H9 (cell line): ENCODE data around the gene ITPR1. TPM values are rescaled to one million over a fixed set of nuclear protein-coding genes. Genes with fewer than 3 reads are reported as not detected.

Experiments
- DNase-seq: peaks from one replicate; pipeline ENCODE4 v3.0.0-alpha.2; 2017
- H2AFZ ChIP-seq: one replicate; pipeline ENCODE4 v1.6.1; 2013; ENCODE audit warnings: mild to moderate bottlenecking, low read length, control low read depth, moderate library complexity
- H2AK5ac ChIP-seq: 2 replicates; pipeline ENCODE4 v1.6.1; 2013; ENCODE audit warnings: low read length, control low read depth, mixed read lengths; ENCODE audit not compliant: insufficient read length
- H2BK120ac ChIP-seq: one replicate; pipeline ENCODE4 v1.6.1; 2013; ENCODE audit warnings: low read depth, mild to moderate bottlenecking, low read length, control low read depth, inconsistent platforms; ENCODE audit not compliant: poor library complexity, severe bottlenecking
- H2BK12ac ChIP-seq: 2 replicates; pipeline ENCODE4 v1.6.1; 2013; ENCODE audit warnings: low read length, control low read depth, mixed read lengths, low read depth; ENCODE audit not compliant: insufficient read length
- H2BK15ac ChIP-seq: 2 replicates; pipeline ENCODE4 v1.6.1; 2013; ENCODE audit warnings: low read depth, low read length, control low read depth
- H2BK20ac ChIP-seq: one replicate; pipeline ENCODE4 v1.6.1; 2013; ENCODE audit warnings: low read depth, mild to moderate bottlenecking, low read length, control low read depth, inconsistent platforms; ENCODE audit not compliant: poor library complexity, severe bottlenecking
- H2BK5ac ChIP-seq: 2 replicates; pipeline ENCODE4 v1.6.1; 2013; ENCODE audit warnings: low read length, control low read depth, mixed read lengths; ENCODE audit not compliant: insufficient read length
- H3K14ac ChIP-seq: 2 replicates; pipeline ENCODE4 v1.6.1; 2013; ENCODE audit warnings: low read length, control low read depth; ENCODE audit not compliant: insufficient read depth
- H3K18ac ChIP-seq: 2 replicates; pipeline ENCODE4 v1.6.1; 2013; ENCODE audit warnings: low read depth, mild to moderate bottlenecking, mixed read lengths, low read length, control low read depth; ENCODE audit not compliant: insufficient read length
- H3K23ac ChIP-seq: 2 replicates; pipeline ENCODE4 v1.6.1; 2013; ENCODE audit warnings: low read length, control low read depth, mixed read lengths, low read depth; ENCODE audit not compliant: insufficient read length
- H3K23me2 ChIP-seq: 2 replicates; pipeline ENCODE4 v1.6.1; 2013; ENCODE audit warnings: low read depth, mild to moderate bottlenecking, mixed read lengths, low read length, control low read depth; ENCODE audit not compliant: insufficient read length, poor library complexity, severe bottlenecking
- H3K27ac ChIP-seq: 2 replicates; pipeline ENCODE4 v1.5.1; 2013; ENCODE audit warnings: low read length, control low read depth, mixed read lengths, low read depth; ENCODE audit not compliant: insufficient read length
- H3K27me3 ChIP-seq: 2 replicates; pipeline ENCODE4 v1.6.1; 2013; ENCODE audit warnings: low read length, control low read depth, inconsistent platforms; ENCODE audit not compliant: insufficient read depth
- H3K4ac ChIP-seq: 2 replicates; pipeline ENCODE4 v1.6.1; 2013; ENCODE audit warnings: low read depth, mild to moderate bottlenecking, control low read depth, inconsistent platforms, low read length, moderate library complexity
- H3K4me1 ChIP-seq: 2 replicates; pipeline ENCODE4 v1.6.1; 2013; ENCODE audit warnings: low read length, control low read depth, inconsistent platforms; ENCODE audit not compliant: insufficient read depth
- H3K4me2 ChIP-seq: 2 replicates; pipeline ENCODE4 v1.6.1; 2013; ENCODE audit warnings: low read length, control low read depth, mixed read lengths; ENCODE audit not compliant: insufficient read length, insufficient read depth
- H3K56ac ChIP-seq: 2 replicates; pipeline ENCODE4 v1.6.1; 2013; ENCODE audit warnings: low read depth, mild to moderate bottlenecking, mixed read lengths, low read length, control low read depth; ENCODE audit not compliant: insufficient read length
- H3K79me1 ChIP-seq: 2 replicates; pipeline ENCODE4 v1.6.1; 2013; ENCODE audit warnings: low read depth, mild to moderate bottlenecking, moderate library complexity, low read length, control low read depth, inconsistent platforms; ENCODE audit not compliant: insufficient read depth, poor library complexity, severe bottlenecking
- H3K79me2 ChIP-seq: 2 replicates; pipeline ENCODE4 v1.6.1; 2013; ENCODE audit warnings: low read length, control low read depth, inconsistent platforms; ENCODE audit not compliant: insufficient read depth
- H3K9ac ChIP-seq: 2 replicates; pipeline ENCODE4 v1.6.1; 2013; ENCODE audit warnings: low read length, control low read depth, mixed read lengths; ENCODE audit not compliant: insufficient read length; ENCODE audit errors: extremely low read depth
- H3K9me3 ChIP-seq: one replicate; pipeline ENCODE4 v1.6.1; 2013; ENCODE audit warnings: low read depth, low read length, inconsistent platforms; ENCODE audit not compliant: control insufficient read depth
- H3T11ph ChIP-seq: one replicate; pipeline ENCODE4 v1.6.1; 2013; ENCODE audit warnings: mild to moderate bottlenecking, low read length, control low read depth, inconsistent platforms
- H4K20me1 ChIP-seq: one replicate; pipeline ENCODE4 v1.6.1; 2013; ENCODE audit not compliant: control insufficient read depth, insufficient read length, insufficient read depth
- H4K5ac ChIP-seq: 2 replicates; pipeline ENCODE4 v1.6.1; 2013; ENCODE audit warnings: low read depth, mild to moderate bottlenecking, mixed read lengths, low read length, control low read depth; ENCODE audit not compliant: insufficient read length
- H4K8ac ChIP-seq: replicated peaks from 2 replicates; pipeline ENCODE4 v1.6.1; 2013; ENCODE audit warnings: low read length, control low read depth, mixed read lengths, low read depth; ENCODE audit not compliant: insufficient read length
- H4K91ac ChIP-seq: 2 replicates; pipeline ENCODE4 v1.6.1; 2013; ENCODE audit warnings: low read depth, mild to moderate bottlenecking, moderate library complexity, mixed read lengths, low read length, control low read depth; ENCODE audit not compliant: insufficient read length
- H3K27ac Mint-ChIP-seq, 3 experiments: 2 replicates in 2 of 3; 3 replicates in 1 of 3; pipeline ENCODE4 v1.8.0; 2020 to 2021; ENCODE audit warnings: mixed read lengths in 3 of 3, mild to moderate bottlenecking in 1 of 3, moderate library complexity in 1 of 3
- H3K27me3 Mint-ChIP-seq: 2 replicates; pipeline ENCODE4 v1.8.0; 2021; ENCODE audit warnings: low read depth, mild to moderate bottlenecking, moderate library complexity, mixed read lengths
- H3K36me3 Mint-ChIP-seq, 3 experiments: 2 replicates in 2 of 3; 3 replicates in 1 of 3; pipeline ENCODE4 v1.8.0; 2020 to 2021; ENCODE audit warnings: low read depth in 3 of 3, mixed read lengths in 3 of 3; ENCODE audit not compliant: insufficient read depth in 1 of 3
- H3K4me1 Mint-ChIP-seq, 2 experiments: 2 replicates each; pipeline ENCODE4 v1.8.0; 2020; ENCODE audit warnings: mixed read lengths in 2 of 2
- H3K4me3 Mint-ChIP-seq, 2 experiments: 2 replicates in 1 of 2; 3 replicates in 1 of 2; pipeline ENCODE4 v1.8.0; 2020 to 2021; ENCODE audit warnings: mild to moderate bottlenecking in 2 of 2, mixed read lengths in 2 of 2, moderate library complexity in 1 of 2
- H3K9me3 Mint-ChIP-seq, 2 experiments: 2 replicates in 1 of 2; 3 replicates in 1 of 2; pipeline ENCODE4 v1.8.0; 2020; ENCODE audit warnings: mild to moderate bottlenecking in 2 of 2, mixed read lengths in 2 of 2, moderate library complexity in 1 of 2
- CTCF ChIP-seq: fragments of 200-600 bp; sonication (generic); conservative IDR thresholded peaks from 3 replicates; pipeline ENCODE4 v1.8.0; 2021; ENCODE audit warnings: antibody characterized with exemption, mild to moderate bottlenecking
- WGBS: extraction: QIAGEN DNeasy Blood & Tissue Kit; methylation state at CpG from one replicate; pipeline ENCODE4 v1.1.7; 2013; ENCODE audit warnings: missing lambda C conversion rate, low lambda C conversion rate, mixed read lengths; ENCODE audit not compliant: insufficient read length; ENCODE audit errors: extremely low coverage; 5-methylcytosine and 5-hydroxymethylcytosine counted together
- total RNA-seq: library from RNA; stranded (reverse); gene quantifications from 2 replicates; pipeline ENCODE4 v1.2.1, GENCODE V29; 2021

ITPR1 gene
- total RNA-seq, 1 experiment from 2014 or later: 4.2 TPM

- Mint-ChIP-seq H3K9me3 (no peaks in the 10 kb centered on the region), H3K4me1 (peaks cover 15 to 24% of the 10 kb centered on the region in 2 experiments), H3K27me3 (no peaks in the 10 kb centered on the region), H3K4me3 (no peak overlapping the region), H3K27ac (no peak overlapping the region), H3K36me3 (no peaks in the 10 kb centered on the region)
- TF ChIP-seq CTCF: no peak
- Histone ChIP-seq H3K4me2 (no peak overlapping the region), H3K27me3 (no peaks in the 10 kb centered on the region), H4K91ac (no peak overlapping the region), H3K27ac (no peak overlapping the region), H2AK5ac (no peak overlapping the region), H3K79me2 (no peaks in the 10 kb centered on the region), H3K23ac (no peak overlapping the region), H3K4me1 (peaks cover 6% of the 10 kb centered on the region; the same call in 1 of the 2 replicates), H3T11ph (no peak overlapping the region), H3K14ac (no peak overlapping the region), H3K56ac (no peak overlapping the region), H3K23me2 (no peaks in the 10 kb centered on the region), H3K79me1 (no peaks in the 10 kb centered on the region), H2BK5ac (no peak overlapping the region), H3K4ac (no peak overlapping the region), H2BK12ac (no peak overlapping the region), H3K9ac (no peak overlapping the region), H3K18ac (no peak overlapping the region), H4K20me1 (no peaks in the 10 kb centered on the region), H4K8ac (no peak overlapping the region), H2BK120ac (no peak overlapping the region), H4K5ac (no peak overlapping the region), H2AFZ (no peak overlapping the region), H2BK20ac (no peak overlapping the region), H3K9me3 (no peaks in the 10 kb centered on the region), H2BK15ac (no peak overlapping the region)
- WGBS: no CpG with 5 or more reads among the region's 5 CpGs
- no peak for DNase-seq
These were observed 17.0 kb downstream of the ITPR1 start for GRCh38 chr3:4509983-4510755.
